ENCODE measurements around the gene ZNF276.
A peak's percentile ranks its signal among the peaks of the same experiment; 100 is the strongest.
"Not testable (repeated sequence)": the region's sequence is repeated elsewhere in the genome, so short reads cannot be mapped to it uniquely, and the experiment has no call there.

ZNF276 gene

GRCh38 chr16:89720813-89721545 lies at the start of gene ZNF276, which contains the start of gene VPS9D1:
Gene ZNF276, plus strand, starts transcription at chr16:89721537. Its CDS starts 104 bp downstream, at chr16:89721641.
Gene VPS9D1, minus strand, starts transcription at chr16:89720898. Its CDS starts 37 bp downstream, at chr16:89720861.
- peak; percentile 94 for DNase-seq

- DNase-seq, result not testable (repeated sequence)
These were observed 49.8 kb upstream of the ZNF276 start for GRCh38 chr16:89671565-89671964.

- no peak for DNase-seq
These were observed 49.0 kb upstream of the ZNF276 start for GRCh38 chr16:89672177-89672941.

- DNase-seq, result no peak
These were observed 43.1 kb upstream of the ZNF276 start for GRCh38 chr16:89678258-89678657.

DNA sequence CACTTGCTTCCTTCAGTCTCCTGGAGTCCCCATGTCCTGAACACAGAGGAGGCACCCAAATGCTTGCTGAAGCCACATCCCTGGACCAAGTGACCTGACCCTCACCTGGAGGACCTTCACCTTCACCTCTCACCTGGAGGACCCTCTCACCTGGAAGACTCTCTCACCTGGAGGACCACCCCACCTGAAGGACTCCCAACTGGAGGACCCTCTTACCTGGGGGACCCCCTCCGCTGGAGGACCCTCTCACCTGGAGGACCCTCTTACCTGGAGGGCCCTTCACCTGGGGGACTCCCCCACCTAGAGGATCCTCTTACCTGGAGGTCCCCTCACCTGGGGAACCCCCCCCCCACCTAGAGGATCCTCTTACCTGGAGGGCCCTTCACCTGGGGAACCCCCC lies 35.4 kb upstream of the ZNF276 start:
- DNase-seq, result no peak

GRCh38 chr16:89686520-89687091 lies 34.7 kb upstream of the ZNF276 start, which contains the start of gene CDK10:
Gene CDK10, plus strand, starts transcription at chr16:89686689. Its CDS starts 22 bp downstream, at chr16:89686711.
- DNase-seq, result peak; percentile 97

GRCh38 chr16:89687092-89687940 lies 34.0 kb upstream of the ZNF276 start:
- peak; percentile 72 for DNase-seq

DNA sequence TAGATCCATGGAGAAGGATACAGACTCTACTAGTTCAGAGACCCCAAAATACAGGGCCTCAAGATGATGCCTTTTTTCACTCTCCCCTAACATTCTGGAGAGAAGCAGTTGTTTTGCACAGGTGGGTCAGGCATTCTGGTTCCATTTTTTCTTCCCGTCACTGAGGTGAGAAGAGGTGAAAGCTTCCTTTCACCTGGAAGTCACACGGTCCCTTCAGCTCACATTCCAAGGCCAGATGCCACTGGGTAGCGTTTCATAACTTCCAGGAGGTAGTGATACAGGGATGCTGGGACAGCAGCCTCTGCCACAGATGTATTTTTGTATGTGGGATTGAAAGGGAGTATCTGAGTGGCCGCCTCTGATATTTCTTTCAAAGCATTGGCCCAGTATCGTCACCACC lies 32.9 kb upstream of the ZNF276 start:
- DNase-seq, result no peak

DNA sequence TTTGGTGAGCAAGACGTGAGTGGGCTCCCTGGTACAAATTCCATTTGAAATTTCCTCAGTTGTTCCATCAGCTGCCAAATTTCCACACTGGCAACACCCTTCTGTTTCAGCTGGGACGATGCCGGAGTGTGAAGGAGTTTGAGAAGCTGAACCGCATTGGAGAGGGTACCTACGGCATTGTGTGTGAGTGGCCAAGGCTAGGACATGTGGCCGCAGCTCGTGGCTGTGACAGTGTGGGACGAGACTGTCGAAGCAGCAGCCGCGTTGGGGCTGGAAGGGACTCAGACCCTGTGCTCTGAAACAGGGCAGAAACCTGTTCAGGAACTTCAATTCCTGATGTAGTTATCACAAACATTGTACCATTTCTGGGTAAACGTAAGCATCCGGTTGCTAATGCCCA lies 32.2 kb upstream of the ZNF276 start:
- DNase-seq, result no peak

- not testable (repeated sequence) for DNase-seq
These were observed 31.7 kb upstream of the ZNF276 start for GRCh38 chr16:89689621-89690020.

- DNase-seq, result no peak
These were observed 30.9 kb upstream of the ZNF276 start for GRCh38 chr16:89690392-89690901.

GRCh38 chr16:89691231-89691985 lies 29.9 kb upstream of the ZNF276 start:
- DNase-seq, result no peak

GRCh38 chr16:89691986-89692569 lies 29.3 kb upstream of the ZNF276 start:
- no peak for DNase-seq

DNA sequence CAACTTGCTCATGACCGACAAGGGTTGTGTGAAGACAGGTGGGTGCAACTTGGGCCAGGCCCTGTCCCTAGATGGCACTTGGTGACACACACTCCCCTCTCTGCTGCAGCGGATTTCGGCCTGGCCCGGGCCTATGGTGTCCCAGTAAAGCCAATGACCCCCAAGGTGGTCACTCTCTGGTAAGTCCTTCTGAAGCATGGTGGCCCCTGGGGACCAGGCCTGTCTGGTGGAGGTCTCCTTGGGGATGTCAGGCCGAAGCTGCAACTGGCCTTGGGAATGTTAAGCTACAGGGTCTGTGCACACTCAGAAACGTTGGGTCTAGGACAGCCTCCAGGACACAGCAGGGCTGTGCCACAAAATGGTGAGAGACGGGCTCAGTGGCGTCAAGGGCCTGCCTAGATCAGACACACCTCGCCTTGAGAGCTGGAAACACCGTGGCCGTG lies 28.0 kb upstream of the ZNF276 start:
- no peak for DNase-seq

DNA sequence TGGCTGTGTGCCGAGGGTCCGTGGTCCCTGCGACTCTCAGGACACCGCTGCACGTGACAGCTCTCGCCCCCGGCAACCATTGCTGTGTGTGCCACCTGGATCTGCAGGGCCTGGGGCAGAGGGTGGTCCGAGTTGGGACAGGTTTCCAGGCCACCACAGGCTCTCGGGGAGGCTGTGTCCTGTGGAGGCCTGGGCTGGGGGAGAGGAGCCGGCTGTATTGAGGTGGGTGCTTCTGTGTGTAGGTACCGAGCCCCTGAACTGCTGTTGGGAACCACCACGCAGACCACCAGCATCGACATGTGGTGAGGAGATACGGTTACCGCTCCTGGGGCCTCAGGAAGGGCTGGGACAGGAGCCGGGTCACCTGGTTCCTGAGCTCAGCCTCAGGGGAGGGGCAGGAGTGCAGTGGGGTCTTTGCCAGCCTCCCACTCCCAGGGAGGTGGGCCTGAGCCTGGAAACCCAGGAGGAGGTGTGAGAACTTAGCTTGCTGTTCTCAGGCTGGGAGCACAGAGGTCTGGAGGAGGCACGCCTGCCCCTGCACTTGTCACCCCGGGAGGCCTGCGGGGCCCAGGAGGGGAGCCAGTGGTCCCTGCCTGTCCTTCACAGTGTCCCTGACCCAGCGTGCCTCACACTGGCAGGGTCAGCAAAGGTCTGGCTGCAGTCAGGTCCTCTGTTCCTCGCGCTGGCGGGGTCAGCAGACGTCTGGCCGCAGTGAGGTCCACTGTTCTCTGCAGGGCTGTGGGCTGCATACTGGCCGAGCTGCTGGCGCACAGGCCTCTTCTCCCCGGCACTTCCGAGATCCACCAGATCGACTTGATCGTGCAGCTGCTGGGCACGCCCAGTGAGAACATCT lies 27.2 kb upstream of the ZNF276 start:
- DNase-seq, result no peak

DNA sequence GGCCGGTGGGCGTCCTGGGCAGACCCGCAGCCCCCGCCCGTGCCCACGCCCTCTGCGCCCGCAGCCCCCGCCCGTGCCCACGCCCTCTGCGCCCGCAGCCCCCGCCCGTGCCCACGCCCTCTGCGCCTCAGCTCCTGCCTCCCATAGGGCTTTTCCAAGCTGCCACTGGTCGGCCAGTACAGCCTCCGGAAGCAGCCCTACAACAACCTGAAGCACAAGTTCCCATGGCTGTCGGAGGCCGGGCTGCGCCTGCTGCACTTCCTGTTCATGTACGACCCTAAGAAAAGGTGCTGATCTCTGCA lies 26.6 kb upstream of the ZNF276 start:
- not testable (repeated sequence) for DNase-seq

DNA sequence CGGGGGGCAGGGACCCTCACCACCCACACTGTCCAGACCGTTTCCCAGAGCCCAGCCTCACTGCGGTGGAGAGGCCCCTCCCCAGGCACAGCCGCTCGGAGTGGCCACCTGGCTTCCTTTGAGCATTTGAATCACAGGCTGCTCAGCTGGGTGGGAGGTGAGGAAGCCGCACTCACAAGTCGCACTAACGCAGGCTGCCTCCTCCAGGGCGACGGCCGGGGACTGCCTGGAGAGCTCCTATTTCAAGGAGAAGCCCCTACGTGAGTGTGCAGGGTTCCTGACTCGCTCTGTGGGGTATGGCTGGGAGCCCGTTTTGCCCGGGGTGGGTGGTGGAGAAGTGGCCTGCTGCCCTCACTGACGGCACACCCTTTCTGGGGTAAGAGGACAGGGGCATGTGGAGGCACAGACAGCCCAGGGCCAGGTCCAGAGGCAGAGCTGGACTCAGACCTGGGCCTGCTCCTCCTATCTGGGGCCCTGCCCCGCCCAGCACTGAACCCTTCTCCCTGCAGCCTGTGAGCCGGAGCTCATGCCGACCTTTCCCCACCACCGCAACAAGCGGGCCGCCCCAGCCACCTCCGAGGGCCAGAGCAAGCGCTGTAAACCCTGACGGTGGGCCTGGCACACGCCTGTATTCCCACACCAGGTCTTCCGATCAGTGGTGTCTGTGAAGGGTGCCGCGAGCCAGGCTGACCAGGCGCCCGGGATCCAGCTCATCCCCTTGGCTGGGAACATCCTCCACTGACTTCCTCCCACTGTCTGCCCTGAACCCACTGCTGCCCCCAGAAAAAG lies 26.1 kb upstream of the ZNF276 start:
- peak; percentile 59 for DNase-seq

DNA sequence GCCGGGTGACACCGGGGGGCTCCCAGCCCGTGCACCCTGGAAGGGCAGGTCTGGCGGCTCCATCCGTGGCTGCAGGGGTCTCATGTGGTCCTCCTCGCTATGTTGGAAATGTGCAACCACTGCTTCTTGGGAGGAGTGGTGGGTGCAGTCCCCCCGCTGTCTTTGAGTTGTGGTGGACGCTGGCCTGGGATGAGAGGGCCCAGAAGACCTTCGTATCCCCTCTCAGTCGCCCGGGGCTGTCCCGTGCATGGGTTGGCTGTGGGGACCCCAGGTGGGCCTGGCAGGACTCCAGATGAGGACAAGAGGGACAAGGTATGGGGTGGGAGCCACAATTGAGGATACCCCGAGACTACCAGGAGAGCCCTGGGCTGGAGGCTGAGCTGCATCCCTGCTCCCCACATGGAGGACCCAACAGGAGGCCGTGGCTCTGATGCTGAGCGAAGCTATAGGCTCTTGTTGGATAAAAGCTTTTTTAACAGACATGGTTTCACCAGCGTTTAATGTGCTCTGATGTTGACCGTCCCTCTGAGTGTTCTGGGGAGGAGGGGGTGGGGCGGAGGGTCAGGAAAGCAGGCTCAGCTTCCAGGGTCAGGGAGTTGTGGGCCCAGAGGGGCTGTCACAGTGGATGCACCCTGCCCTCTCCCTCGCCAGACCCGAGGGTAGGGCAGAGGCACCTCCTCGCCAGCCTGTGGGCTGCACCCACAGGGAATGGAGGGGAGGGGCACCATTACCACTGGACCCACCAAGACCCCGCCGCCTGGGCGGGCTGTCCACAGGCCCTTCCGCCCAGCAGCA lies 25.3 kb upstream of the ZNF276 start:
- DNase-seq, result peak; percentile 62

- peak; percentile 67 for DNase-seq
These were observed 24.6 kb upstream of the ZNF276 start for GRCh38 chr16:89696670-89697128.
